ENCODE measurements around the gene PURA.

The PURA gene

DNA sequence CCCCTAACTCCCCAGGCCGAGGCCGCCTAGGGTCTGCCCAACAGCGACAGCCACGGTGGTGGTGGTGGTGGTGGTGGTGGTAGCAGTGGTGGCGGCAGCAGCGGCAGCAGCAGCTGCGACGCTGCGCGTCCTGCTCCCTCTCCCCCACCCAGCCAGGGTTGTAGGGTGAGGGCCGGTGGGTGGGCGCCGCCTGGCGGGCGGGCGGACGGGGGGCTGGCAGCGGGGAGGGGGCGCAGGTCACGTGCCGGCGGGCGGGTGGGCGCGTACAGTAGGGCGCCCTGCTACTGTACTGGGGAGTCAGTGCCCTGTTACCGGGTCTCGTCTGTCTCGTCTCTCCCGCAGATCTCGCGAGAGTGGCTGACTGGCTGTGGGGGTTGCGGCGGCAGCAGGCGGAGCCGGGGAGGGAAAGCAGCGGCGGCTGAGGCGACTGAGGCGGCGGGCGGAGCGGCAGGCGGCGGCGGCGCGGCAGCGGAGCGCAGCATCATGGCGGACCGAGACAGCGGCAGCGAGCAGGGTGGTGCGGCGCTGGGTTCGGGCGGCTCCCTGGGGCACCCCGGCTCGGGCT, at the start of gene PURA:
PURA (plus strand) TSS at position 411 of the 565 bp plus-strand sequence; CDS start at position 484, 73 bp downstream.
- DNase-seq = peak; percentile 98

DNA sequence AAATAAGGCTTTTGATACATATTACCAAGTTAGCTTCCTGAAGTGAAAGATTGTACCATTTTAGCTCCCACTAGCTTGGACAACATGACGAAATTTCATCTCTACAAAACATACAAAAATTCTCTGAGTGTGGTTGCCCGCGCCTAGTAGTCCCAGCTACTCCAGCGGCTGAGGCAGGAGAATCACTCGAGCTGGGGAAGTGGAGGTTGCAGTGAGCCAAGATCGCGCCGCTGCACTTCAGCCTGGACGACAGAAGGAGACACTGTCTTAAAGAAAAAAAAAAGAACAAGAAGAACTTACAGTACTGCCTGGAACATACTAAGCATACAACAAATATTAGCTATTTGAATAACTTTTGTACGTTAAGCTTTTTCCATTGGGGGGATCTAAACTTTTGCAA, 41.1 kb upstream of the PURA start:
- DNase-seq = no peak

DNA sequence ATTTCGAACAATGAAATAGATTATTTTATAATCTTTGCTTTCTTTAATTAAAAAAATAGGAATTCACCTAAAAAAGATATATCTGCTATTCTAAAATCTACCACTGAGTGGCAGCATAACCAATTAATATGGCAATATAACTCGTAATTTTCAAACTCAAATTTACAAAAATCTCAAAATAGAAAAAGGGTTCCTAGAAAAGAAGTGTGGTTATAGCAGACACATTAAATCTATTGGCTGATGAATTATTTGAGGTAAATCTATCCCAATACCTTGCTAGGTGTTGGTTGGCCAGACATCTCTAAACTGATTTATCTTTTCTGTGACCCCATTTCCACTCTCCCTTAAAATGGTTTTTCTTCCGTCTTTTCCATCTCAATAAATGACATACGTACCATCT, 40.6 kb upstream of the PURA start:
- peak; percentile 46 for DNase-seq

DNA sequence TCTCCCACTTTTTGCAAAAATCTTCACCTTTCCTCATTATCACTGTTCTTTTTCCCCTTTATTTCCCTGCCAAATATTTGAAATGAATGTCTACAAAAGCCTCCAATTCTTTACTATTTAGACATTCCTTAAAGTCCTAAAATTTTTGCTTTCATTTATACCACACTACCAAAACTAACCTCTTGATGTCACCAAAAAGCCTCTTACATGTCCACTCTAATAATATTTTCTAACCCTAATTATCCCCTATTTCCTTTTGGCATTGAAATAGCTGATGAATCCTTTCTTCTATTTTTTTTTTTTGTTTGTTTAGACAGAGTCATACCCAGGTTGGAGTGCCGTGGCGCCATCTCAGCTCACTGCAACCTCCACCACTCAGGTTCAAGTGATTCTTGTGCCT, 38.5 kb upstream of the PURA start:
- peak; percentile 64 for DNase-seq

DNA sequence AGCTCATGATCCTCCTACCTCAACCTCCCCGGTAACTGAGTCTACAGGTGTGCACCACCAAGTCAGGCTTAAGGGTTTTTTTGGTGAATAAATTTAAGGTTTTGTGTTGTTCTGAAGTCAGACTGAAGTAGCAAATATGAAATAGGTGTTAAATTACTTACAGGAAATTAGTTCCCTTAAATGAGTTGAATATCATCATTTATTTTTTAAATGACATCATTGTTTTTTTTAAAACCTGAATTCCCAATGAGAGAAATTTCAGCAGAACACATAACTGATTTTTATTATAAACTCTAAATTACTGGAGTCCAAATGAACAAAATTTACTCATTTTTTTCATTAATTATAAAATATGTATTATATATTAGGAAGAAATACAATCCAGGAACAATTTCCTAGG, 37.8 kb upstream of the PURA start:
- no peak for DNase-seq

DNA sequence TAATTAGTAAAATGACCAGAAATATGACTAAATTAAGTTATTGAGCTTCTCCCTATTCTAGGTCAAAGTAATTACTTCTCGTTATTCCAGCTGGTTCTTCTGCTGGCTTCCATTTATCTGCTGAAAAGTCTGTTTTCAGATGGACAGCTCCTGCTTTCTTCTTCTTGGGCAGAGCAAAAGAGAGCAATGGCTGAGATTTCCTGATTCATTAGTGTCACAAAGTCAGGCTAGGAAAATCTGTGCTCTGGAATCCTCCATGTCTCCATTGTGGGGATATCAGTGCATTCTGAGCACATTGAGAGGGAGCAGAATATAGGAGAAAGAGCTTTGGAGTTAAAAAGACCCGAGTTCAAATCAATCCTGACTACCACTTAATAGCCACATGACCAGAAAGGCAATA, 37.1 kb upstream of the PURA start:
- no peak for DNase-seq

DNA sequence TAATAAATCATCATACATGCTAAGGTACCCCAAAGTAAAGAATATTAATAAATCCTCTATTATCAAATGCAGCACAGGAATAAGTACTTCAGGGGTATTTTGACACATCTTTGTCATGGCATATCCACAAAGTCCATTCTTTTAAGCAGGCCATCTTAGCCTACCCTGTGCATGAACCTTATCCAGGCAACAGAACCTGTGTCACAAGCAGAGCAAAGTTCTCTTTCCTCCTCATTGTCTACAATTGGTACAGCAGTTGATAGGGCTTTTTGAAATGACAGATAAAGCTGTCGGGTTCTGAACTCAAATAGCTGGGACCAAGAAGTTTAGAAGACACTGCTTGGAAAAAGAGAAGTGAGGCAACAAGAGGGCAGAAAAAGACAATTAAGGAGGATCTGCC, 30.8 kb upstream of the PURA start:
- DNase-seq = no peak

DNA sequence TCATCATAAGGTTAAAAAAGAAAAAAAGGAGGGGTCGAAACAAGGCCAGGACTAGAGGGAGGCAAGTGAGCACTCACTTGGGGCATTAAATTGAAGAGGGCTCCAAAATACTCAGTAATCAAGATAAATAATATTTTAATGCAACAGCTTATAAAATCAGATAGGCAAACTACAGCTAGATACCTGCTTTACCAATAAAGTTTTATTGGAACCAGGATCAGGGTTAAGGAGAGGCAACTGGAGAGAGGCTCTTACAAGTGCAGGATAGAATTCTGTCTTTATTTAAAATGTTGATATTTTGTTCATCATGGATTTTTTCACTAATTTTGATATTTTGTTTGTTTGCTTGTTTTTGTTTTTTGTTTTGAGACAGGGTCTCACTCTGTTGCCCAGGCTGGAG, 30.3 kb upstream of the PURA start:
- no peak for DNase-seq

DNA sequence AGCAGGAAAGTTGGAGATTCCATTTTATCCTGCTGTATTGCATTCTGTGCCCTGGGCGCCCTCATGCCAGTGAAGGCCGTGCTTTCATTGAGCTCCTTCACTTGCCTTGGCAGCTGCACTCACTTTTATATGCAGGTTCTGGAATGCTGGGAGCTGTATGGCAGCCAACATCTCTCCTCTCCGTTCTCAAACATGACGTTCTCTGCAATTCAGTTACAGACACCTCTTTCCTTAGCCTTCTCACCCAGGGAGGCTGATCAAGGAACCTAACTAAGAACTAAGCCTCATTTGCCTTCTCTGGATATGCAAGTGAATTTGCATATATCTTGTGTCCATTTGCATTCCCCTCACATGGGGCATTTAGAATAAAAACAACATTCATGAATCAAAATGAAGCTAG, 29.4 kb upstream of the PURA start:
- no peak for DNase-seq

DNA sequence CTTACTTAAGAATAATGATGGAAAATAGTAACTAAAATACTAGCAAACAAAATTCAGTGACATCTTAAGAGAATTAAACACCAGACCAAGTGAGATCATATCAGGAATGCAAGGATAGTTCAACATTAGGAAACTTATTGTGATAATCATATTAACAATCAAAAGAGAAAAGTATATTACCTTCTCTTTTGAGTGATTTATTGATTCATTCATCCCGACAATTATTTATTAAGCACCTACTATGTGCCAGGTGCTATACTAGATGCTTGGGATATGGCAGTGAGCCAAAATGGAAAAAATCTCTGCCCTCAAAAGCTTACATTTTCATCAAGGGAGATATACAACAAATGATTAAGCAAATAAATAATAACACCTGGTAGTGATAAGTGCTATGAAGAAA, 23.7 kb upstream of the PURA start:
- no peak for DNase-seq

DNA sequence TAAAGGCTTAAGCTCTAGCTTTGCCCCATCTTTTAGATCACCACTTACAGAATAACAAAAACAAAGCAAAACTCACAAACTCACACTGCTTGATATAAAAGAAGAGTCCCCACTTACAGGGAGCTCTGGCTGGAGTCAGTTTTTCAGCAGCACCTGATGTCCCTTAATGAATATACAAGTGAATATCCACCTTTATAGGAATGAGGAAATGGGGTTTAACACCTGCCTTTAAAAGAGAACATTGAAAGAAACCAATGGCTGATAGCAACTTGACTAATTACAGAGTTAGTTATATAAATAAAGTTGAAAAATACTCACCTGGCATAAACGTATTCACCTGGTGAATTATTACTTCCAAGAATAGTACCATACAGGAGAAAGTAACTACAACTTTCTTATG, 20.7 kb upstream of the PURA start:
- DNase-seq = no peak

DNA sequence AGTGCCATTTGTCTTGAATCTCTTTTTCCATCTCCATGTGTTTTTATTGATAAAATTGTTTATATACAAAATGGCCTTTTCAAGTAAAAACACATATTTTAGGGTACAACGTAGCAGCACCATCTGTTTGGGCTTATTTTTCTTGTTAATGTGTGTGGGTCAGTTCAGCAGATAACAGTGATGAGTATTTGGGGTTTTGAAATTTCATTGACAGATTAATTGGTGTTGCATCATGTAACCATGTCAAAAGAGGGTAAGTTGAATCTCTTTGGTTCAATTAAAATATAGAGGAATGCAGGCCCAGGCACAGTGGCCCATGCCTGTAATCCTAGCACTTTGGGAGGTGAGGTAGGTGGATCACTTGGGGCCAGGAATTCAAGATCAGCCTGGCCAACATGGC, 20.0 kb upstream of the PURA start:
- no peak for DNase-seq

DNA sequence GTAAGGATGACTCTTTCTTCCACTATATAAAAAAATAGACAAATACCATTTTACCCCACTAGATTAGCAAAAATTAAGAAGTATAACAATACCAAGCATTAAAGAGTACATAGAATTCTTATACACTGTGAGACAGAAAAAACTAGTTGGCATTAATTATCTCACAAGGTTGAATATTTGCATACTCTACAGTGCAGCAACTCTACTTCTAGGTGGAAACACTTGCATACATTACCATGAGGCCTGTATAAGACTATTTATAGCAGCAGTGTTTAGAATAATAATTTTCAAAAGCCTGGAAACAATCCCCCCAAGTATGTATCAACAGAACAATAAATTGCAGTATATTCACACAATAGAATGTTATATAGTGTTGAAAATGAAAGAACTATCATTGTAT, 19.0 kb upstream of the PURA start:
- DNase-seq = no peak

DNA sequence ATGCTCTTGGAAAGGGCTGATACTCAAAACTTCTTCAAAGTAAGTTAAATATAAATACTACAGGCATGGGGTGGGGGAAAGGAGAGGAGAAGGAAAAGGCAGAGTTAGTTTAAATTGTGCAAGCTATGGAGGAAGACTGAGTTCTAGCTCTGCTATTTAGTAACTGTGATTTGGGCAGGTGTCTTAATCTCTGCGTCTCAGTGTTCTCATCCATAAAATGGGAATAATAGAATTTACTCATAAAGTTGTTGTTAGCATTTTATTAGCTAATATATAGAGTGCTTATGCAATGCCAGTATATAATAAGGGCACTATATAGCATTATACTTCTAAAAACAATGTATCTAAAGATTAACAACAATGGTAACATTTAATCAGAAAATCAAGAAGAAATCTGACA, 12.7 kb upstream of the PURA start:
- DNase-seq = no peak

DNA sequence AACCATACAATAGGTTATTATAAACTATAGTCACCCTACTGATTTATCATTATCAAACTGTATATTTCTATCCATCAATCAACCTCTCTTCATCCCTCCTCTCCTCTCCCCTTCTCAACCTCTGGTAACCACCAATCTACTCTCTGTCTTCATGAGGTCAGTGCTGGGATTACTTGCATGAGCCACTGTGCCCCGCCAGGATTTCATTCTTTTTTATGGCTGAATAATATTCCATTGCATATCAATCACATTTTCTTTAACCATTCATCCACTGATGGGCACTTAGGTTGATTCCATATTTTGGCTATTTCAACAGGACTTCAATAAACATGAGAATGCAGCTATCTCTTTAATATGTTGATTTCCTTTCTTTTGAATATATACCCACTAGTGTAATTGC, 10.8 kb upstream of the PURA start:
- DNase-seq = no peak

DNA sequence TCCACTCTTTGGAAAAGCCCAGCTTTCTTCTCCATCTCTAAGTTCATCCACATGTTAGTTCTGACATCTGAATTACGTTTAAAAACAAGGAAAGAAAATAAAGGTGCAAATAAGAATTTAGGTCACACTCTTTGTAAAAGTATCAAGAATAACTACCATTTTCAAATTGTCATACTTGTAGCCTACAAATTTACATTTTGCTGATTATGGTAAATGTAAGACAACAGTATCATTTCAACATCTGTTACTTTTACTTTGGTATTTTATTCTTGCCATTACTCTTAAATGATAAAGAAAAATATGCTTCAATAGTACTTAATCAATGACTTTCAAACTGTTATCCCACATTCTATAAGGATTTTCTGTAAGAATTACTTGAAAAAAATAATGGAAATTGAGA, 9.8 kb upstream of the PURA start:
- no peak for DNase-seq

DNA sequence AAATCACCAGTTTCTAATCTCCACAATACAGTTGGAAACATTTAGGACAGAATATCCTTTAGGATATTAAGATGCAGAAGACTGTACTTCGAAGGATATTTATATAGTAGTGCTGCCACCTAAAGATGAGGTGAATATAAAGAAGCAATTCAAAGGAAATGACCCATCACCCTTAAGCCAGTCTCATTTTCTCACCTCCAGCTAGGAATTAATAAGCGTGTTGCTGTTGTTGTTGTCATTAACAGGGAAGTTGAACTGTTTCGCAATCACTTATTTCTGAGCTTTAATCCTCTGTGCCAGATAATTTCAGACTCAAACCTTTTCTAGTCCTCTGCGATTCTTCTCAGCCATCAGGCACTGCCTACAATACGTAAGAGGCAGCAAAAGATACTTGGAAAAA, 7.8 kb upstream of the PURA start:
- DNase-seq = no peak

DNA sequence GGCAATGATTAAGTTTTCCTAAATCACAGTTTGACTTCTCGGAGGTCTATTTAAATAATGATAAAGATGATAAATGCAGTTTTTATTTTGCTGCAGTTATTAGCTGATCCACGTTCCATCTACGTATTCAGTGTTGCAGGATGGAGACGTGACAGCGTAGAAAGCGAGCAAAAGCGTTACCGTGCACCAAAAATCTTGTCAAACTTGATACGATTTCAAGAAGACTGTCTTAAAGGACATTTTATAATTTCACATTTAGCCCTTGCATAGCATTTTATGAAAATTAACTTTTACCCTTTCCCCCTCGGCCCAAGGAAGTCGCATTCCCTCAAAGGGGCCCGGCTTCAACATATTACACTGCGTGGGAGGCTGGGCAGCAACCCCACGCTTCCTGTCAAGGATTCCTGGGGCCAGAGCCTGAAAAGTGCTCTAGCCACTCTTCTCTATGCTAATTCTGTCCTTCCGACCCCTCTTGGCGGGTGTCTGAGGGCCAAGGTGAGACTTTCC, 7.1 kb upstream of the PURA start:
- DNase-seq = no peak

DNA sequence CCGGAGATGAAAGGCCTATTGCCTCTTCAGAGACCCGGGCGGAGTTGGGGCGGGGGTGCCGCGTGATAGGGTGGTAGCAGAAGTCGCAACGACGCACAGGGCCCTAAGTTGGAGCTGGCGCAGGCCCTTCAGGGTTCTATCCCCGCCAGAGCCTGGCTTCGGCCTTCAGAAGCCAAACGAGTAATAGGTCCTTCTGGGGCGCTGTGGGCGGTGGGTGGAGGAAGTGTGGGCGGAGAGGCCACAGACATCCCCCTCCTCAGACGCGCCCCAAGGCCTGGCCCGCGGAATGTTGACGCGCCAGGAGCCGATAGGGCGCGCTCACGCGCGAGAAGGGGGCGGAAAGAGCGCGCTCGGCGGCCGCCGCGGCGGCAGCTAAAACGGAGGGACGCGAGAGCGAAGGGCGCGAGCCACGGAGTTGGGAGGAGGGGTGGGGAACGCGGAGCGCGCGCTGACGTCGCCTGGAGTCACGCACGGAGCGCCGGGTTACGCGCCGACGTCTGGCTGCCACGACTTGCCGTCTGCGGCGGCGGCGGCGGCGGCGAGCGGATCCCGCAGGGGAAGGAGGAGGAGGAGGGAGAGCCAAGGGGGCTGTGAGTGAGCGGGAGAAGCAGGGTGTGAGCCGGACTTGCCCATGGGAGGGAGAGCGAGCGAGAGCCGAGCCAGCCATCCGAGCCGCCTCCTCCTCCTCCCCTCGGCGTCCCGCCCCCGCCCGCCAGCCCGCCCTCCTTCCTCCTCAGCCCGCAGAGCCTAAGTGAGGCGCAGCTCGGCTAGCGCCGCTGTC, 6.4 kb upstream of the PURA start:
- DNase-seq = peak; percentile 99

DNA sequence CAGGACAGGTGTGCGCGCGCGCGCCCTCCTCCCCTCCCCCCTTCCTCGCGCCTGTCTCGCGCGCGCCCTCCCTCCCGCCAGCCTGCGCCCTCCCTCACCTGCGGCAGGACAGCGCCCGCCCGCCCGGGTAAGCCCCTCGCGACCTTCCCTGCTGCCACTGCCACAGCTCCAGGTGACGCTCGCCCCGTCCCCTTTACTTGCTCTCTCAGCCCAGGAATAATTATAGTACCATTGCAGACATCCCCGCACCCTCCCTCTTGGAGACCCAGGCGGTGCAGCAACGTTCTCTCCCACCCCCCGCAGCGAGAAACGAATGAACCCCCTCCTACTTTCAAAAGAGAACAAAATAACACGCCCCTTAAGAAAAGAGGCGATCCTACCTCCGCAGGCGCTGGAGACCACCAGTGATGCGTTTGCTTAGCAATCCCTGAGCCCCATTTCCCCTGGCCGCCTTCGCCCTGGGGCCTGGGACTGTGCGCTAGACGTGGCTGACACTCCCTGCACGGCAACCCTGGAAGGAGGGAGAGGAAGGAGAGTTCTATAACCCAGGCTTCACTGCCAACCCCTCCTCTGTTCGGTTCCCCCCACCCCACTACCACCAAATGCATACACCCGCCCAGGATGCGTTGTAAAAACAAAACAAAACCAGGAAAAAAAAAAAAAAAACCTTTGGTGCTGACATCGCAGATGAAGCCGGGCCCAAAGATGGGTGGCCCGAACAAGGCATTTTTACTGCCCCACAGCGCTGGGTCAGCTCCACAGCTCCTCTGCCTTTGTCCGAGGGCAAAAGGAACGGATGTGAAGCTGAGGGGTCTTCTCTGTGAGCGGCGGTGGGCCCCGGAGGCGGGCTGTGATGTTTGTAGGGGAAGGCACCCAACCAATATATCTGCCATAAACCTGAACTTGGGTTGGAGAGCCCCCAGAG, 5.6 kb upstream of the PURA start:
- DNase-seq = peak; percentile 76

DNA sequence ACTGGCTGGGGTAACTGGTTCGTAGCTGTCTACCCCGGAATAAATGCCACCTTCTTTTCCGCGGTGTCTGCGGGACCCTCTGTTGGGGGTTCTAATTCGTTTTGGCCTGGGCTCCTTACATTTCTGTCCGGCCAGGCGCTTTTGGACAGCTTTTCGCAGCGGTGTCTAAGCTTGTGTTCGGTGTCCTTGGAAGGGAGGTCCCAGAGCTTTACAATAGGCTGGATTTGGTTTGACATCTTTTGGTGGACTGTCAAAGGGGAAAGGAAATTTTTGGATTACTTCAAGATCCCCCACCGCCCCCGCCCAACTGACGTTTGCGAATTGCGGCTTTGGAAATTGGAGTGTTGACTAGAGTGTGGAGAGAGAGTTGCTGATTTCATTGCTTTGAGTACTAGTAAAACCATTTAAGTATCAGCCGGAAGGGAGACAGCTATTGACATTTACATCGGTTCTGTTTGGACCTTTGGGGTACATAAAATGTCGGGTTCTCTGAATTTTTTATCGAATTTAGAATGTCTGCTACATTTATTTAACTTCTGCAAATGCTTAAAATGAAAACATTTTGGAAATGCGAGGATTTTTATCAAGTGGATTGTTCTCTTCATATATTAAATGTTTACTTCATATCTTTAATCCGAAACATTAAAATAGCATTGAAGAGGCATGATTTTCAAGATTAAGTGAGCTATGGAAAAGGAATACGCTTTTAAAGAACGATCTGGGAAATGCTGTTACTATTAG, 4.7 kb upstream of the PURA start:
- peak; percentile 54 for DNase-seq

DNA sequence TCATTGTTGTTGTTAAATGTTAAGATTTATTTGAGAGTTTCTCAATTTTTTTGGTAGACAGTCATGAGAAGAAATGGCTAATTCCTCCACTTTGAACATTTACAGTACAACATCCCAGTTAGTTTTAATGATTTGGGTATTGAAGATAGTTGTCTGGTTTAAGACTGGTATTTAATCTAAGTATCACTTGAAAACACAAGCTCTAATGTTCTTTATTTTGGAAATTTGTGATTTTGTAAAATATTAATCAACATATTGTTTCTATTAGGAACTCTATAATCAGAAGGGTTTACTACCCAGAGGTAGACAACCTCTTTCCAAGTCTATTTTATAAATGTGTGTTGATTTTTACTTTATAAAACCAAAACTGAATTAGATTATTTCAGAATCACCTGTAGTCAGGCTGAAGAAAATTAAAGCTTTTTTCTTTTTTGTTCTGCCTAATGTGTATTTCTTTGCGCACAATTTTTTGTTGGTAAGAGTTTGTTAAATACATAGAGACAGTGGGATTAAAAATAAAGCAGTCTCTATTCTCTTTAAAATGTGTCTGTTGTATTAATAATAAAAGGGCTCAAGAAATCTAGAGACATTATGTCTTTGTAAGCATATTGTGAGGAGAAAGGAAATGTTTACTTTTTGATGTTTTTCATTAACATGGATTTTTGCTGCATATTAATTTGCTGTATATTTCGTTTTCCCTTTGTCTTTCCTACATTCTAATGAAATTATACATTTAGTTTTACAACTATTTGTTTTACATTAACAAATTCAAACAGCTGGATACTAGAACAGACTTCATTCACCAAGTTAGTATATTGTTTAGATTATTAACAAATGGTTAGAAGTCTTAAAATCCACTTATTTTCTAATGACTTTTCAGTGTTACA, 3.9 kb upstream of the PURA start:
- no peak for DNase-seq
